GM23338 (cell line): ENCODE measurements around the gene ATG9A. TPM values are rescaled to one million over a fixed set of nuclear protein-coding genes. Genes with fewer than 3 reads are reported as not detected.

Experiments
- CREB1 ChIP-seq: fragments of 250-450 bp; sonication (Bioruptor Pico); IDR thresholded peaks from 2 replicates; pipeline ENCODE4 v1.5.0; 2020; ENCODE audit warnings: low read depth, mild to moderate bottlenecking, moderate library complexity
- ETS1 ChIP-seq: IDR thresholded peaks from 2 replicates; pipeline ENCODE4 v1.6.1; 2016; ENCODE audit warnings: antibody characterized with exemption
- JUNB ChIP-seq: IDR thresholded peaks from one replicate; pipeline ENCODE4 v1.6.1; 2016; ENCODE audit warnings: antibody characterized with exemption; ENCODE audit not compliant: unreplicated experiment
- NANOG ChIP-seq: IDR thresholded peaks from 2 replicates; pipeline ENCODE4 v1.6.1; 2016; ENCODE audit warnings: antibody characterized with exemption, borderline replicate concordance
- POLR2AphosphoS5 ChIP-seq: IDR thresholded peaks from 2 replicates; pipeline ENCODE4 v1.6.1; 2016; ENCODE audit warnings: antibody characterized with exemption, low read depth
- ZNF114 ChIP-seq: fragments of 250-450 bp; sonication (Bioruptor Pico); IDR thresholded peaks from 2 replicates; pipeline ENCODE4 v1.5.0; 2020; ENCODE audit warnings: mild to moderate bottlenecking, moderate library complexity
- ZNF462 ChIP-seq: fragments of 250-450 bp; sonication (Bioruptor Pico); IDR thresholded peaks from 2 replicates; pipeline ENCODE4 v1.5.0; 2020; ENCODE audit warnings: mild to moderate bottlenecking, moderate library complexity
- polyA plus RNA-seq: library from polyadenylated mRNA; unstranded; fragments of >200 nt; fragmentation: Nextera tagmentation; extraction: Ambion mirVana; gene quantifications from 2 replicates; pipeline ENCODE4 v1.2.1, GENCODE V29; 2016
- total RNA-seq: library from RNA; depleted of rRNA; stranded (reverse); fragments of >200 nt; shearing (Covaris generic); gene quantifications from 2 replicates; pipeline ENCODE4 v1.2.3, GENCODE V29; 2014

ATG9A gene
- total and polyA plus RNA-seq, 2 experiments from 2014 or later: 20.7 to 54.2 TPM

- TF ChIP-seq ZNF462 (CRISPR knock-in tag): no peak
- TF ChIP-seq ETS1: no peak
- no peak for TF ChIP-seq CREB1
- no peak for TF ChIP-seq JUNB
- TF ChIP-seq ZNF114 (CRISPR knock-in tag): no peak
- no peak for TF ChIP-seq POLR2AphosphoS5
- TF ChIP-seq NANOG: no peak
Observed at GRCh38 chr2:219207884-219208740, 21.3 kb downstream of the ATG9A start (continued).
